ENCODE measurements around the gene ULK1.

ULK1 gene

DNA sequence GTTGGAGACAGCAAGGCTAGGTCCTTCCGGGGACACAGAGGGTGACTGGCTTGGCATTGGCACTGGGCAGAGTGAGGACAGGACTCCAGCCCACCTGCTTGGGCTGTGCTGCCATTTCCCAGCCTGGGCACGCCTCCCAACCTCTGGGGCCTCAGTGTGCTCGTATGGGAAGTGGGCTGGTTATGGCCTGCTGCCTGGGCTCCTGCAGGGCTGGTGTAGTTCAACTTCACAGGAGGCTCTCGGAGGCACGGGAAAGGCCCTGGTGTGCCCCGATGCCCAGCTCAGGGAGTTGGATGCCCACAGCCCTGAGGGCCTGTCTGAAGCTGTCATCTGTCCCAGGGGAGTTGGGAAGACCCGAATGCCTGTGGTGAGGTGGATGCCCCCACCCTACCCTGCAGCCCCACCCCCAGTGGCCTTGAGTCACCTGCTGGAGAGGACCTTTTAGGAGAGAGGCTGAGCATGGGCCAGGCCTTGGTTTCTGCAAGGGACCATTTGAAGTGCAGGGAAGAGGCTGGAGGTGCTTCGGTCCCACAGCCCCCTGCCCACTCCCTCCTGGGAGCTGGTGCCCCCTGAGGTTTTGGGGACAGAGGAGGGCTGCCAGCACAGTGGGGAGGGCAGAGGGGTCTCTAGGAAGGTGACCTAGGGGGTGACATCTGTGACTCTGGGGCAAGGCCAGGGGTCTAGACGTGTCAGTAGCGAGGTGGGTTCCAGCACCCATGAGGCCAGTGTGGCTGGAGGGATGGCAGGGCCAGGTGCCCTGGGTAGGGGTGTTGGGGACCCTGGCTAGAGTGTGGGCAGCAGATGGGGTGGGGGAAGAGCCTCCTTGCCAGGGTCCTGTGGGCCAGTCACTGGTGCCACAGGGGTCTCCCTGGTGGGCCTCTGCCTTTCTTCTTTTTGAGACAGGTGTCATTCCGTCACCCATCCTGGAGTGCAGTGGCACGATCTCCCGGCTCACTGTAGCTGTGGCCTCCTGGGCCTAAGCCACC, 9.1 kb downstream of the ULK1 start:
- no peak for DNase-seq (ENCODE audit: low spot score in 2 of 2)
- peaks cover 6% of the 10 kb centered on the region for H3K4me1 Mint-ChIP-seq
- H3K4me3 Mint-ChIP-seq: no peak overlapping the region

DNA sequence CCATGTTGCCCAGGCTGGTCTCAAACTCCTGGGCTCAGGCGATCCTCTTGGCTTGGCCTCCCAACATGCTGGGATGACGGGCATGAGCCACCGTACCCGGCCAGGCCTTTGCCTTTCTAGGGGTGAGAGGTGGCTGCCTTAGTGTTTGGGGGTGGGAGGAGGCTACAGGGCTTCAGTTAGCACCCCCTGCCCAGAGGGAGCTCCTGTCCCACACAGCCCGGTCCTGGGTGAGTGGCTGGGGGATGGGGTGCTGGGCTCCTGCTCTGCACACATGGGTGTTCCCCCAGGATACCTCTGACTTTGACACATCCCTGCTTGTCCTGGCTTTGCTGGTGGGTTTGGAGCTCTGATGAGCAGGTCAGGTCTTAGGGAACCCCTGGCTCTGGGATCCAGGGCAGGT, 9.9 kb downstream of the ULK1 start:
- no peak overlapping the region for H3K27ac Mint-ChIP-seq
- DNase-seq (ENCODE audit: low spot score in 2 of 2): no peak
- peaks cover 4% of the 10 kb centered on the region for H3K36me3 Mint-ChIP-seq
- H3K4me3 Mint-ChIP-seq: no peak overlapping the region
- no peaks in the 10 kb centered on the region for H3K27me3 Mint-ChIP-seq
- peaks cover 6% of the 10 kb centered on the region for H3K4me1 Mint-ChIP-seq
- ATAC-seq (ENCODE audit: low read depth): no peak
- H3K9me3 Mint-ChIP-seq: no peaks in the 10 kb centered on the region

More for the DNA sequence above, 9.1 kb downstream of the ULK1 start:
- no peak overlapping the region for H3K27ac Mint-ChIP-seq
- no peaks in the 10 kb centered on the region for H3K9me3 Mint-ChIP-seq
- peaks cover 1% of the 10 kb centered on the region for H3K36me3 Mint-ChIP-seq
- ATAC-seq (ENCODE audit: low read depth): no peak
- H3K27me3 Mint-ChIP-seq: no peaks in the 10 kb centered on the region

DNA sequence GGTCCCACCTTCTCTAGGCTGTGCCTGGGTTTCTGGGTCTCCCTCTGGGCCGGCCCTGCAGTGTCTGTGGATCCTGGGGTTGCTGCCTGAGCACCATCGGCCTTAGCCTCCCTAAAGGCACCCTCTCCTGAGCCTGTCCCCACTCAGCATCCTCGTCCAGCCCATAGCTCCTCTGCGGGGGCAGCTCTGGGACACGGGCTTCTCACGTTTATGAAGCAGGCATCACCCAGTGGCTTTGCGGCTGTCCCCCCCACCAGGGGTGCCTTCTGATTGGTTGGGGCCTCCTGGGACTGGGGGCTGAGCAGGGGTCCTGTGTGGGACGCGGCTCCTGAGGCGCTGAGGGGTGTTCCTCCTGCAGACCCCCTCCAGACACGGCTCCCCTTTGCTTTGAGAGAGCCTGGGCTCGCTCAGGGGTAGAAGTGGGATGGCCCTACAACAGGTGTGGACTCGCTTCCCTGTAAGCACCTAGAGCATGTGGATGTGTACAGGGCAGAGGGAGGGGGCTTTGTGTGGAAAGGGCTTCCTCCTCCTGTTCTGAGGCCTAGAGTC, 10.7 kb downstream of the ULK1 start:
- no peaks in the 10 kb centered on the region for H3K27me3 Mint-ChIP-seq
- no peak overlapping the region for H3K27ac Mint-ChIP-seq
- H3K36me3 Mint-ChIP-seq: peaks cover 5% of the 10 kb centered on the region
- ATAC-seq (ENCODE audit: low read depth): no peak
- H3K9me3 Mint-ChIP-seq: no peaks in the 10 kb centered on the region
- no peak for DNase-seq (ENCODE audit: low spot score in 2 of 2)
- H3K4me3 Mint-ChIP-seq: no peak overlapping the region
- peaks cover 6% of the 10 kb centered on the region for H3K4me1 Mint-ChIP-seq

DNA sequence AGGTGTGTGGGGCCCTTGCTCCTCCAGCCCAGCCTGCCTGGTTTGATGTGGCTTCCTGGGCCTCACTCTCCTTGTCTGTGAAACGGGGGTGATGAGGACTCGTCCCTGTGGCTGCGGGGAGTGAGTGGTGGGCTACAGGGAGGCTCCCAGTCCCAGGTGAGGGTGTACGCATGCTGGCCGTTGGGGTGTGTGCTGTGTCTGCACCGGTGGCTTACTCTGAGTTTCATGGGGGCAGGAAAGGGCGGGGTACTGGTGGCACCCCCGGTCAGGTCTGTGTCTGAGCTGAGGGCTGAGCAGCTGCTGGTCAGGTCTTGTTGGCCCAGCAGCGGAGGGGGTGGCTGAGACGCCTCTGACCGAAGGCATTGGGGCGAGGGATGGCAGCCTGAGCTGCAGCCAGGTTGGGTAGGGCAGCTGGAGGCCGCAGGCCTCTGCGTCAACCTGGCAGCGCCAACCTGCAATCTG, 11.2 kb downstream of the ULK1 start:
- ATAC-seq (ENCODE audit: low read depth): no peak
- no peak overlapping the region for H3K27ac Mint-ChIP-seq
- no peaks in the 10 kb centered on the region for H3K27me3 Mint-ChIP-seq
- H3K36me3 Mint-ChIP-seq: peaks cover 6% of the 10 kb centered on the region
- H3K4me3 Mint-ChIP-seq: no peak overlapping the region
- peaks cover 6% of the 10 kb centered on the region for H3K4me1 Mint-ChIP-seq
- no peak for DNase-seq (ENCODE audit: low spot score in 2 of 2)
- H3K9me3 Mint-ChIP-seq: no peaks in the 10 kb centered on the region

DNA sequence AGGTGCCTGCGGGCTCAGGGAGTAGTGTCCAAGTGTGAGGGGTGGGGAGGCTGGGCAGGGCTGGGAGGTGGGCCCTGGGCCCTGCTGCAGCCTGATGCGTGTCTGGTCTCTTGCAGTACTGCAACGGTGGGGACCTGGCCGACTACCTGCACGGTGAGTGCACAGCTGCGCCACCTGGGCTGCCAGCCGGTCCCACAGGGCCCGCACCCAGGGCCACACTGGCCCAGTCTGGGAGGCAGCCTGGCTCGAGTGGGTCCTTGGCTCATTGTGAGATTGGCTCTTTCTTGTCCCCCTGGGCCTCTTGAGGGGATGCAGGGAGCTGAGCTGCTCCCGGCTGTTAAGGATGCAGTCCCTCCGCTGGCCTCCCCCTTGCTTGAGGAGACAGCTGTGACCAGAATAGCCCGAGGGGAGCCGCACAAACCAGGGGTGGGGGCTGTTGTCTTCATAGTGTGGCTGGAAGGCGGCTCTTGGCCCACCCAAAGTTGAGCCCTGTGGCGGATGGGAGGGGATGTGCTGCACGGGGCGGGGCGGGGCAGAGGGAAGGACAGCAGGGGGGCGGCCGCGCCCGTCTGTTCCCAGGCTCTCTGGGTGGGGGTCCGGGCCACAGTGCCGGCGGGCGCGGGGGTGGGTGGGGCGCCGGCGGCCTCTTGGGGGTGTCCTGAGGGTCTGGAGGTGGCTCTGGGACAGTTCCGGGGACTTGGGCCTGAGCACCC, 13.1 kb downstream of the ULK1 start:
- ATAC-seq (ENCODE audit: low read depth): no peak
- peaks cover 4% of the 10 kb centered on the region for H3K4me1 Mint-ChIP-seq
- no peak overlapping the region for H3K4me3 Mint-ChIP-seq
- no peaks in the 10 kb centered on the region for H3K9me3 Mint-ChIP-seq
- H3K36me3 Mint-ChIP-seq: peaks cover 9% of the 10 kb centered on the region
- no peaks in the 10 kb centered on the region for H3K27me3 Mint-ChIP-seq
- no peak for DNase-seq (ENCODE audit: low spot score in 2 of 2)
- no peak overlapping the region for H3K27ac Mint-ChIP-seq

DNA sequence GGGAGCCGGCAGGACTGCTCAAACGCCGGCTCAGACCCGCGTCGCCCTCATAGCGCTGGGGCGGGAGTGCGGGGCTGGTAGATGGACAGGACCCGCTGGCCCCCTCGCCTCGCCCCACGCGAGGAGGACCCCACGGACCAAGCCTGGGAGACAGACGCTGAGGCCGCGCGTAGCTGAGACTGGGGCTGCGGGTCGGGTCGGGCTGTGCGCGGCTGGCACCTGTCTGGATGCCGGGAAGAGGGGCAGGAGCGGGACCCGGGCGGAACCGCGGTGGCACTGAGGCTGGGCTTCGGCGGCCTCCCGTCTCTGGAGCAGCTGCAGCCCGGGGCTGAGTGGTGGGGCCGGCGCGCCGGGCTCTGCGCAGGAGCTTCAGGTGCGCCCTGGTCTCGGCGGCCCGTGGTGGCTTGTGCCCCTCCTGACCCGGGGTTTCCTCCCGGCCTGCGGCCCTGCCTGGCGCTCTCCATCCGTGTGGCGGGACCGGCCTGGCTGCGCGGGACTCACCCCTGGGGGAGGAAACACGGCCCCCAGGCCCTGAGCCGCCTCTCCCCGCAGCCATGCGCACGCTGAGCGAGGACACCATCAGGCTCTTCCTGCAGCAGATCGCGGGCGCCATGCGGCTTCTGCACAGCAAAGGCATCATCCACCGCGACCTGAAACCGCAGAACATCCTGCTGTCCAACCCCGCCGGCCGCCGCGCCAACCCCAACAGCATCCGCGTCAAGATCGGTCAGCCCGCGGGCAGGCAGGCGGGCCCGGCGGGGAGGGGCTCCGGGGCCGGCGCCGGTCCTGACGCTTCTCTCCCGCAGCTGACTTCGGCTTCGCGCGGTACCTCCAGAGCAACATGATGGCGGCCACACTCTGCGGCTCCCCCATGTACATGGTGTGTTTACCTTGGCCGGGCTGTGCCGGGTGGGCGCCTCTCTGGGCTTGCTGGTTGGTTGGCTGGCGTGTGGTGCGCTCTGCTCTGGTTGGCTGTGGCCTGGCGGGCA, 14.0 kb downstream of the ULK1 start:
- Mint-ChIP-seq H3K27me3 (no peaks in the 10 kb centered on the region), H3K36me3 (peaks cover 9% of the 10 kb centered on the region), H3K27ac (no peak overlapping the region), H3K9me3 (no peaks in the 10 kb centered on the region), H3K4me1 (peaks cover 4% of the 10 kb centered on the region), H3K4me3 (no peak overlapping the region)
- ATAC-seq (ENCODE audit: low read depth) (no peak), DNase-seq (ENCODE audit: low spot score in 2 of 2) (no peak)

DNA sequence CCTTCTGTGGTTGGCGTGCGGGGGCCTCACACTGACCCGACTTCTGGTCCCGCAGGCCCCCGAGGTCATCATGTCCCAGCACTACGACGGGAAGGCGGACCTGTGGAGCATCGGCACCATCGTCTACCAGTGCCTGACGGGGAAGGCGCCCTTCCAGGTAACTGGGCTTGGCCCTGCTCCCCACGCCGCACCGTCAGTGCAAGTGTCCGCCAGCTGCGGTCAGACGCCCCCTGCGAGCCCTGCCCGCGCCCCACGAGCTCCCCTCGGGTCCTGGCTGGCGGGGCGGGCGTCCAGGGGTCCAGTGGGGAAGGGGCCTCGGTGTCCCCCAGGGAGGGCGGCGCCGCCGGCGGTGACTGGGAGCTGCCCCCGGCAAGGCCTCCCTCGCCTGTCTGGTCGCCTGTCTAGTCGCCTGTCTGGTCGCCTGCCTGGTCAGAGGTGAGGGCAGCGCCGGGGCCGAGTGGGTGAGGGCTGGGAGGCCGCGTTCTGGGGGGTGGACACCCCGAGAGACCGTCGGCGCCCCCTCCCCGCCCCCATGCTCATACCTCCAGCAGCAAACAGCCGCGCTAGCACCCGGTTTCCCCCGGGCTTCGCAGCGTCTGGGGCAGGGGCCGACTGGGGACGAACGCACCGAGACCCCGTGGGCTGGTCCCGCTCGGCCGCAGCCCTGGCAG, 14.8 kb downstream of the ULK1 start:
- no peaks in the 10 kb centered on the region for H3K9me3 Mint-ChIP-seq
- H3K4me1 Mint-ChIP-seq: no peaks in the 10 kb centered on the region

DNA sequence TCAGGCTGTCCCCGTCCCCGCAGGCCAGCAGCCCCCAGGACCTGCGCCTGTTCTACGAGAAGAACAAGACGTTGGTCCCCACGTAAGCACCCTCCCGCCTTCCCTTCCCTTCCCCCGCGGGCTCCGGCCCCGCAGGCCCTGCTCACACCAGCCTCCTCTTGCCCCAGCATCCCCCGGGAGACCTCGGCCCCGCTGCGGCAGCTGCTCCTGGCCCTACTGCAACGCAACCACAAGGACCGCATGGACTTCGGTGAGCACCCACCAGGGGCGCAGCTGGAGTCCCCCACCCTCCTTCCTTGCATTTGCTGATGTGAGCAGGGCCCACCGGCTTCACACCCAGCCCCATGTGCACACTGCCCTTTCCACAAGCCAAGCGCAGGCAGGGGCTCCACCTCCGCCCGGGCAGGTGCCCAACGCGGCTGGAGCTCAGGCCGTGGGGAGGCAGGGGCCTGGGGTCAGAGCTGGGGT, 15.4 kb downstream of the ULK1 start:
- H3K4me3 Mint-ChIP-seq: no peak overlapping the region
- no peaks in the 10 kb centered on the region for H3K4me1 Mint-ChIP-seq
- no peak for ATAC-seq (ENCODE audit: low read depth)
- H3K36me3 Mint-ChIP-seq: peaks cover 9% of the 10 kb centered on the region
- no peak overlapping the region for H3K27ac Mint-ChIP-seq
- H3K9me3 Mint-ChIP-seq: no peaks in the 10 kb centered on the region
- no peak for DNase-seq (ENCODE audit: low spot score in 2 of 2)
- no peaks in the 10 kb centered on the region for H3K27me3 Mint-ChIP-seq

More for the DNA sequence above, 14.8 kb downstream of the ULK1 start:
- Mint-ChIP-seq H3K27me3 (no peaks in the 10 kb centered on the region), H3K4me3 (no peak overlapping the region), H3K27ac (no peak overlapping the region), H3K36me3 (peaks cover 9% of the 10 kb centered on the region)
- ATAC-seq (ENCODE audit: low read depth) (no peak), DNase-seq (ENCODE audit: low spot score in 2 of 2) (no peak)

DNA sequence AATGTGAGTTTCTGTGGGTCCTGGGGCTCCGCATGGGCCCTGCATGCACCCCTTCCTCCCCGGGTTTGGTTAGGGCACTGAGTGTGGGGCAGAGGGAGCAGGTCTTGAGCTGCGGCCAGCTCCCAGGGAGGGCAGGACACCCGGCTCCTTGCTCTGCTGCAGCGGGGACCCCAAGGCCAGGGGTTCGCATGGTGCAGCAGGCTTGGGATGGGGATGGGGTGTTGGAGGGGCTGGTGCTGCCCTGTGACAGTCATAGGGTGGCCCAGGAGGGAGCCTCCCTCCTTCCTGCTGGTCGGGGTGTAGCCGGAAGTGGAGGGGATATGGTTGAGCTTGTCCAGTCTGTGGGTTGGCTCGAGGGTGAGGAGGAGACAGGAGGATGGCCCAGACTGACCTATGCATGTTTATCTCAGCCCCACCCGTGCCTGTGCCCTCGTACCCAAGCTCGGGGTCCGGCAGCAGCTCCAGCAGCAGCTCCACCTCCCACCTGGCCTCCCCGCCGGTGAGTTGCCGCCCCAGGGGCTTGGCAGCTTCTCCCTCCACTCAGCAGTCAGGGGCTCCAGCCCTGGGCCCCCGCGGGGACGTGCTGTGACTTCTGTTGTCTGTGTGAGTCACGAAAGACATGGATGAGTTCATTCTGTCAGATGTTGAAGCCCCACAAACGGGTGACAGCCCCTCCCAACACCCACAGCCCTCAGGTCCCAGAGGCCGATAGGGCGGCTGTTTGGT, 16.0 kb downstream of the ULK1 start:
- Mint-ChIP-seq H3K27me3 (no peaks in the 10 kb centered on the region), H3K9me3 (no peaks in the 10 kb centered on the region), H3K4me3 (no peak overlapping the region), H3K4me1 (no peaks in the 10 kb centered on the region), H3K36me3 (peaks cover 11% of the 10 kb centered on the region), H3K27ac (no peak overlapping the region)
- DNase-seq (ENCODE audit: low spot score in 2 of 2) (no peak), ATAC-seq (ENCODE audit: low read depth) (no peak)

DNA sequence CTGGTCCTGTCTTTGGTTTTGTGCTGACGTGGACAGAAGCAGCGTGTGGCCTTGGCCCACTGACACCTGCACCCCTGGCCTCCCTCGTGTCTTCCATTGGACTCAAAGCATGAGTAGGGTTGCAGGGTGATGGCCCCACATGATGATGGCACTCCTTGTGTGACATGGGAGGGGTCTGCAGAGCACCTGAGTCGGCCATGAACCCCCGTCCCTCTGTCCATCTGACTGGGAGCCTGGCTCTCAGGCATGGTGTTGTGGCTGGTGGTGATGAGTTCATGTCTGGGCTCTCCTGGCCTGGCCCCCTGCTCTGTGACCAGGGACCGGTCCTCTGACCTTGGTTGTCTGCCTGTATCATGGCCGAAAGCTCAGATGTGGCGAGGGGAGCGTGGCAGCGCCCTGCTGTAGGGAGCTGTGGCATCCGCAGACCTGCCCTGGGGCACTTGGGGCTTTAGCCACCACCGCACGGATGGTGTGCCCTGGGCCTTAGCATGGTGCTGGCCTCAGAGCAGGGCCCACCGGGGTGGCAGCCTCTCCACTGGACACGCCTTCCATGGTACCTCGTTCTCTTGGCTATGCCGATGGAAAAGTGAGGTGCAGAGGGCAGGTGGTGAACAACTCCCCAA, 16.7 kb downstream of the ULK1 start:
- Mint-ChIP-seq H3K9me3 (no peaks in the 10 kb centered on the region), H3K27ac (no peak overlapping the region), H3K4me3 (no peak overlapping the region), H3K27me3 (no peaks in the 10 kb centered on the region), H3K36me3 (peaks cover 11% of the 10 kb centered on the region), H3K4me1 (no peaks in the 10 kb centered on the region)
- ATAC-seq (ENCODE audit: low read depth) (no peak), DNase-seq (ENCODE audit: low spot score in 2 of 2) (no peak)

DNA sequence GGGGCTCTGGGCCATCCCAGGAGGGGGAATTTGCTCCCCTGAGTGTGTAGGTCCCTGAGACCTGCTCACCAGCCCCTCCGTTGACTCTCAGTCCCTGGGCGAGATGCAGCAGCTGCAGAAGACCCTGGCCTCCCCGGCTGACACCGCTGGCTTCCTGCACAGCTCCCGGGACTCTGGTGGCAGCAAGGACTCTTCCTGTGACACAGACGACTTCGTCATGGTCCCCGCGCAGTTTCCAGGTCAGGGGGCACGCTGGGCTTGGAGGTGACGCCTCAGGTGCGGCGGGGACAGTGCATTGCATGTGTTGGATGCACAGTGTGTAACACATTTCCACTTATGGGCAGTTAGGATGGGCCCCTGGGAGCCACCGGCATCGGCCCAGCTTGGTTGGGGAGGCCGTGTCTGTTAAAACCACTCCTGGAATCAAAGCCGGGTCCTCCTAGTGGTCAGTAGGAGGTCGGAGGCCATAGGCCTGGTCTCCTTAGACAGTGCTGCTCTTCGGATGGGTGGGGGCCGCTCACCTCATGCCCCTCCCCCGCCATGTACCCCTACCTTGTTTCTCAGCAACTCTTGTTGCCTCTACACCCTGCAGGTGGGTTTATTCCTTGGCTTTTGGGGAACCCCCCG, 17.5 kb downstream of the ULK1 start:
- Mint-ChIP-seq H3K36me3 (peaks cover 13% of the 10 kb centered on the region), H3K27ac (no peak overlapping the region), H3K4me3 (no peak overlapping the region), H3K9me3 (no peaks in the 10 kb centered on the region), H3K27me3 (no peaks in the 10 kb centered on the region), H3K4me1 (no peaks in the 10 kb centered on the region)
- no peak for DNase-seq (ENCODE audit: low spot score in 2 of 2)
- ATAC-seq (ENCODE audit: low read depth): no peak

Measured in memory B cell (primary cell).